HG02571 (cell line): ENCODE data around the gene TNFRSF6B.
"Not testable (repeated sequence)": the region's sequence is repeated elsewhere in the genome, so short reads cannot be mapped to it uniquely, and the experiment has no call there.

ENCODE experiments used
- ATAC-seq: cut with Tn5 transposase; IDR thresholded peaks from one replicate; pipeline ENCODE4 v1.9.1; 2021; ENCODE audit warnings: mild to moderate bottlenecking, moderate library complexity; ENCODE audit not compliant: unreplicated experiment

The TNFRSF6B gene

DNA sequence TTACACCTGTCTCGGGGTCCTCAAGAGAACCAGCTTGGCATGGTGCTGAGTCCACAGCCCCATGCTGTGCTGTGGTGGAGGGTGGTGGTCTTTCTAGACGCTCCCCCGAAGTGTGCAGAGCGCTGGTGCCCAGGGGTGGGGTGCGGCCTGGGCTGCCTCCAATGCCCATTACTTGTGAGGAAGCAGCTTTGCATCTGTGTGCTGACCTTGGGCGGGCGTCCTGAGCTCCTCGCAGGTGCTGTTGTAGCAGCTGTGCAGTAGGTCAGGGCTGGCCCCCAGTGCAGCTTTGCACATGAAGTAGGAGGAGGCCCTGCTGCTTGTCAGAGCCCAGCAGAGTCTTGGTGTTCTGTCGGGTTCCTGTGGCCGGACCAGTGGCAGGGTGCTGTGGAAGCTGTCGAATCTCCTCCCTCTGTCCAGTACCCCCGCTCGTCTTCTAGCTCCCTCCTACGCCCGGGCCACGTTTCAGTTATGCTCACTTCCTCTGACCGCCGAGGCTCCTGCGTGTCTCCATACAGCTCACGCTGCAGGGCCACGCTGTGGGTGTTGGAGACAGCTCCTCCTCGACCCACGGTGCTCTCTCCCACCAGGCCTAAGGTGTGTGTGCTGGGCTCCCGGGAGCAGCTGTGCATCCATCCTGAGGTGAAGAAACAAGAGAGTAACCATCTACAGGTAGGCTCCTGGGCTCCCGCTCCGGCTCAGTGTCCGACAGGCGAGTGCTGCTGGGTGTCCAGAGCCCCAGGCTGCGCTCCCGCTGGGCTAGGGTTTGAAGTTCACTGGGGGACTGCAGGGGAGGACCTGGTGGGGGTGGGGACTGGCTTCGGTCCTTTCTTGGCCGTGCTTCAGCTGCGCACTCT is 34.3 kb upstream of the TNFRSF6B start:
- ATAC-seq = no peak

GRCh38 chr20:63662813-63663189 is 33.7 kb upstream of the TNFRSF6B start:
- ATAC-seq = no peak

GRCh38 chr20:63663332-63664066 is 33.0 kb upstream of the TNFRSF6B start:
- no peak for ATAC-seq

GRCh38 chr20:63664143-63664851 is 32.2 kb upstream of the TNFRSF6B start:
- ATAC-seq = no peak

DNA sequence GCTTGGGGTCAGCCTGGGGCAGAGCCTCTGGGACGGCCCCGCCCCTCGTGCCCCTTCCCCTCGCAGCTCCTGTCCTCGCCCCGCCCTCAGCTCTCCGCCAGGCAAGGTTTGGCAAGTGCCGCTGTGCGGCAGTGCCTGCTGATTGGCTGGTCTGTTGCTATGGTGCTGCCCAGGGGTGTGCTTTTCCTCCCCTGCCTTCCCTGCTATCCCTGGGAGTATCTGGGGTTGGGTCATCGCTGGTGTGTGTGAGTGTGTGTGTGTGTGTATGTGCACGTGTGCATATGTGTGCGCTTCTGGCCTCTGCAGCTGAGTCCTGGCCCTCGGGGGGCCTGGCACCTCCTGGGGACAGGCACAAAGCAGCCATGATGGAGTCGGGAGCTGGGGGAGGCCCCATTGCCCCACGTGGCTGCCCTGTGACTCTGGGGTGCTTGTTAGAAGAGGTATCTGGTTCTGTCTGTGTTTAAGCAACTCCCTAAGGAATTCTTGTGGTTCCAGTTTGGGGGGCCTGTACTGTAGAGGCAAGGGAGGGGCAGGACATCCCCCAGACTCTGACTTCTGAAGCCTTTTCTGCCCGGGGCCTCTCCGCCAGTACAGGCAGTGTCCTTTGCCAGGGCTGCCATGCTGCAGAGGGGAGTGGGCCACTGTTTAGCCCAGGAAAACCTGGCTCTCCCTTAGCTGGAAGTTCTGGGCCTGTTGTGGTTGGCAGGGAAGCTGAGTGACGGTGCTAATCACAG is 31.4 kb upstream of the TNFRSF6B start:
- no peak for ATAC-seq

GRCh38 chr20:63665708-63666107 is 30.7 kb upstream of the TNFRSF6B start:
- ATAC-seq = no peak

- no peak for ATAC-seq
These were observed 28.6 kb upstream of the TNFRSF6B start for GRCh38 chr20:63667858-63668257.

DNA sequence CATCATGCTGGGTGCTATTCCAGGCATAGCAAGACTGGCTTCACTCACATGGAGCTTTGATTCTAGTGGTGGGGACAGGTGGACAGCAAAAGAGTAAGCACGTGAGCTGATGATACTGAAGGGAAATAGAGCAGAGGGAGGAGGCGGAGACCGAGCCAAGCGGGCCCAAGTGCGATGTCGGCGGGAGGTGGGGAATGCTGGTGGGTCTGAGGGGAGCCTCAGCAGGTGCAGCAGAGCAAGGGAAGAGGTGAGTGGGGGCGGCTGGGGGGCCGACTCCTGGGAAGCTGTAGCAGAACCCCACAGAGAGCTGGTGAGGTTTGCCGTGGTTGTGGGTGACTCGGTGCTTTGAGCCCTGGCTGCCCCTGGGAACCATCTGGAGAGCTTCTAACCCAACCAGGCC is 28.1 kb upstream of the TNFRSF6B start:
- ATAC-seq = no peak

GRCh38 chr20:63671695-63672094 is 24.8 kb upstream of the TNFRSF6B start:
- ATAC-seq = not testable (repeated sequence)

- ATAC-seq = no peak
These were observed 23.8 kb upstream of the TNFRSF6B start for GRCh38 chr20:63672666-63673065.

DNA sequence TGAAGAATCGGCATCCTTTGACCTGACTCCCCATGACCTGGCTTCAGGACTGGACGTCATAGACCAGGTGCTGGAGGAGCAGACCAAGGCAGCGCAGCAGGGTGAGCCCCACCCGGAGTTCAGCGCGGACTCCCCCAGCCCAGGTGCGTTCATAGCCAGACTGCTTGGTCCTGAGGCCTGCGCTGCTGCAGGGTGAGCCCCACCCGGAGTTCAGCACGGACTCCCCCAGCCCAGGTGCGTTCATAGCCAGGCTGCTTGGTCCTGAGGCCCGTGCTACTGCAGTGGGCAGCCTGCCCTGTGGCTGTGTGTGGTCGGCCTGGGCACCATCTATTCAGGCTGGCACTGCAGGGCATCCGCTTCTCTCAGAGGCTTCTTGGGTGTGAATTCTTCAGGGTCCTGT is 22.5 kb upstream of the TNFRSF6B start:
- no peak for ATAC-seq

GRCh38 chr20:63675681-63676368 is 20.6 kb upstream of the TNFRSF6B start:
- no peak for ATAC-seq

DNA sequence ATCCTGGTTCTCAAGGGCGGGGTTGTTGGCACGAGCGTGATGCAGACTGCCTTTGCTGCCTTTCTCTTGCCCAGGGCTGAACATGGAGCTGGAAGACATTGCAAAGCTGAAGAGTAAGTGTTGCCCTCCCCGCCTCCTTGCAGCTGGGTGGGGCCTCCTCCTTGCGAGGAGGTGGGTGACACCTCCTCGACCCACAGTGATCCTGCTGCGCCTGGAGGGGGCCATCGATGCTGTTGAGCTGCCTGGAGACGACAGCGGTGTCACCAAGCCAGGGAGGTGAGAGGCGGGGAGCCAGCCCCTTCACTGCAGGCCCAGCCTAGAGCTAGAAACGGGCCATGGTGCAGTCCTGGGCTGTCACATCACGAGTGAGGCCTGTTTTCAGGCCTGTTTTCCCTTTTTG is 18.4 kb upstream of the TNFRSF6B start:
- ATAC-seq = no peak

DNA sequence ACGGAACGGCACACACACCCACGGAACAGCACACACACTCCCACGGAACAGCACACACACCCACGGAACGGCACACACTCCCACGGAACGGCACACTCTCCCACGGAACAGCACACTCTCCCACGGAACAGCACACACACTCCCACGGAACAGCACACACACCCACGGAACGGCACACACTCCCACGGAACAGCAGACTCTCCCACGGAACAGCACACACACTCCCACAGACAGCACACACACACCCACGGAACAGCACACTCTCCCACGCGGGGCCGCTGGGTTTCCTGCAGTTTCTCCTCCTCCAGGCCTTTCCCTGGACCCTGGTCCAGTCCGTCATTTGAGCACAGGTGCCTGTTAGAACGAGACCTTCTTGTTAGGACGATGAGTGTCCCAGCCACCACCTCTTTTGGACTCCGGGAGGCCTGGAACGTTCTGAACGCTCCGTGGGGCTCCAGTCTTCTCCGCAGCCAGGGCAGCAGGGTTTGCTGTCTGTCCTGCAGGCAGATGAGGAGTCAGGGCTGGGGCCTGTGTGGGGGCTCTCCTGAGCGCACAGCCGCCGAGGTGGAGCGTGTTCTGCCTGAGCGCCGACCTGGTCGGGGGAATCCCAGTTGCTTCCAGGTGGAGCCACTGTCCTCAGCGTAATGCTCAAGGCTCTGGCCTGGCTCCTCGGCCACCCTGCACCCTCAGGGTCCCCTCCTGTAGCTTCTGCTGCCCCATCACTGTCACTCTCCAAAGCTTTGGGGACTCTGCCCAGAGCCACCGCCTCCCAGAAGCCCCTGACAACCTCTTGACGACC is 17.6 kb upstream of the TNFRSF6B start:
- no peak for ATAC-seq

DNA sequence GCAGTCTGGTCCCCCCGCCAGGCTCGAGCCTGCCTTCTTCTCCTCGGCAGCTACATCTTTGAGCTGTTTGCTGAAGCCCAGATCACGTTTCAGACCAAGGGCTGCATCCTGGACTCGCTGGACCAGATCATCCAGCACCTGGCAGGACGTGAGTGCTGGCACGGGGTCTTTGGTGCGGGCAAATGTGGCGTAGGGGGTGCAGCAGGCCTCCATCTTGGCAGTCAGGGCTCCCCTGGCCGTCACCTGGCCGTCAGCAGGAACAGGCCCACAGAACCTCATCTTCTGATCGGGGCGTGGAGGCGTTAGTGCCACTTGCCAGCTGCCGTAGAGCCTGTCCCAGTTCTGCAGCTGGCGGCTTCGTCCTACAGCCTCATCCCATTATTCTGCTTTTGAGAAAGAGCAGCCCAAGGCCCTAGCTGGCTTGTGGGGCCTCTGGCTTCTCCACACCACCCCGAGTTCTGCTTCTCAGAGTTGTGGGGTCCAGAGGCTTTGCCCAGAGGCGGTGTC is 16.6 kb upstream of the TNFRSF6B start:
- ATAC-seq = no peak

DNA sequence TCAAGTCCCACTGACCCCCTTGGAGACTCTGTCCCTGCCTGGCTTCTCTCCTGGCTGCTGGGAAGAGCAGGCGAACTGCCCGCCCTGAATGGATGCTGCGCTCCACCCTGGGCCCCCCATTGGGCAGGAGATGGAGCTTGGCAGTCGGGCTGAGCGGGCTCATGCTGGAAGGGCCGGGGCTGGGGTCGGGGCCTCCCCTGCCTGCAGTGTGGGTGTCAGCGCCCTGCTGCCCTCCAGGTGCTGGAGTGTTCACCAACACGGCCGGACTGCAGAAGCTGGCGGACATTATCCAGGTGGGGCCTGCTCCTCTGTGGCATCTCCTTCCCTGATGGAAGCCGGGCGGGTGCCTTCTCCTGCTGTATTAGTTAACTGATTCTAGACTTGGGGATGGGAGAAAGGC is 16.0 kb upstream of the TNFRSF6B start:
- no peak for ATAC-seq

- no peak for ATAC-seq
These were observed 15.4 kb upstream of the TNFRSF6B start for GRCh38 chr20:63680857-63681608.

DNA sequence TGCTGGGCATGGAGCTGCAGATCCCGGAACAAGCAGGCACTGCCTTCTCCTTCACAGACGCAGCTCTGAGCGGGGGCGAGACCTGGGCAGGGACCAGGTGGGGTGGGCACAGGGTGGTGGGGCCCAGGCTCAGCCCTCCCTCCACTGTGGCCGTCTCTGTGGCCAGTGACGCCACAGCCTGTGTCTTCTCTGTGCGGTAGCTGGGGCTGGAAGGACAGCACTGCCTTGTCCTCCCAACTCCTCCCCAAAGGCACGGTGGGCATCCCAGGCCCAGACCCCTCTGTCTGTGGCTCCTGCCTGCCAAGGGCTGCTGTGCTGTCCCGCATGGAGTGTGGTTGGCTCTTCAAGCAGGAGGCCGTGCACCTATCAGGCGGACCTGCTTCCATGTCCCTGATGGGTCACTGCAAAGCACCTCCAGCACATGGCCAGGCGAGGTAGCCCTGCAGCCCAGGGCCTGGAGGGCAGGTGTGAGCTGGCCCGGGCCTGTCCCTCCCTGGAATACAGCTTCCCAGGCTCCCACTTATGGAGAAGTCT is 14.8 kb upstream of the TNFRSF6B start:
- ATAC-seq = no peak
